Activated CD8-positive, alpha-beta T cell treated with anti-CD3 and anti-CD28 coated beads for 36 hours (primary cell): ENCODE data around the gene GJC3. TPM values are rescaled to one million over a fixed set of nuclear protein-coding genes. Genes with fewer than 3 reads are reported as not detected.
"Not testable (repeated sequence)": the region's sequence is repeated elsewhere in the genome, so short reads cannot be mapped to it uniquely, and the experiment has no call there.

Source experiments
- ATAC-seq: fragments of 200-7000 bp; cut with Tn5 transposase; one replicate; pipeline ENCODE4 v1.10.0; 2021; ENCODE audit warnings: mild to moderate bottlenecking, moderate library complexity
- CTCF ChIA-PET: fragments of 350-600 bp; sonication (Branson Sonifier 250); formaldehyde crosslinking; loops from one replicate; lab custom pipeline; 2021; ENCODE audit warnings: antibody characterized with exemption; lab: Charles Lee
- POLR2A ChIA-PET: fragments of 350-600 bp; sonication (Branson Sonifier 250); formaldehyde crosslinking; loops from one replicate; lab custom pipeline; 2021; ENCODE audit warnings: antibody characterized with exemption; lab: Charles Lee
- DNase-seq: peaks from one replicate; pipeline ENCODE4 v3.0.0-alpha.2; 2020
- H3K27ac Mint-ChIP-seq: one replicate; pipeline ENCODE4 v1.8.0; 2021; ENCODE audit warnings: mild to moderate bottlenecking, mixed read lengths
- H3K27me3 Mint-ChIP-seq: one replicate; pipeline ENCODE4 v1.8.0; 2021; ENCODE audit warnings: mixed read lengths
- H3K36me3 Mint-ChIP-seq: one replicate; pipeline ENCODE4 v1.8.0; 2021; ENCODE audit warnings: low read depth, mixed read lengths
- H3K4me1 Mint-ChIP-seq: one replicate; pipeline ENCODE4 v1.8.0; 2021; ENCODE audit warnings: low read depth, mixed read lengths
- H3K4me3 Mint-ChIP-seq: one replicate; pipeline ENCODE4 v1.8.0; 2021; ENCODE audit warnings: mild to moderate bottlenecking, moderate library complexity, mixed read lengths
- H3K9me3 Mint-ChIP-seq: one replicate; pipeline ENCODE4 v1.8.0; 2021; ENCODE audit warnings: mixed read lengths
- CTCF ChIP-seq: fragments of 200-600 bp; IDR thresholded peaks from one replicate; pipeline ENCODE4 v1.8.0; 2022; ENCODE audit warnings: antibody characterized with exemption, mild to moderate bottlenecking
- intact Hi-C: fragments of 100-400 bp; cut with micrococcal nuclease; formaldehyde crosslinking; loops from one replicate; pipeline ENCODE4 v1.10.0; 2022
- total RNA-seq, 2 experiments: library from RNA; stranded (reverse); gene quantifications; one replicate each; pipeline ENCODE4 v1.2.3, GENCODE V29; 2021

The GJC3 gene
- total RNA-seq, 2 experiments from 2014 or later: 0.41 to 0.47 TPM

DNA sequence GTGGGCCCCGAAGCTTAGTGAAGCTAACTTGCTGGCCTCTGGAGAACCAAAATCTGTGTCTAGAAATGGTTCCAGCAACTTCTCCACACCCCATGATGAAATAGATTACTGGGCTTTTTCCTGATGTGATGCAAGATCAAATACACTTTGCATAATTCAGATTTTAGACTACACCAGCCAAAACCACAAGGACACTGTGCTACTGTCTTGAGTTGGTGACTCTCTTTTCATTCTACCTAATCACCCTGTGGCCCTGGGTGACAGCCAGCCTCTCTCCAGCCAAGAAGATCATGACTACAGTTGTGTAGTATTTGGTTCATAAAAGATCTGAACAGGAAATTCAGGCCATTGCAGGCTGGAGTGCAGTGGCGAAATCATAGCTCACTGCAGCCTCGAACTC is 24.2 kb upstream of the GJC3 start:
- Mint-ChIP-seq H3K27ac (no peak overlapping the region), H3K4me1 (peaks cover 8% of the 10 kb centered on the region), H3K4me3 (no peak overlapping the region), H3K27me3 (peaks cover 5% of the 10 kb centered on the region), H3K9me3 (peaks cover 11% of the 10 kb centered on the region), H3K36me3 (no peaks in the 10 kb centered on the region)
- intact Hi-C loops: no loop called here
- ChIA-PET CTCF (no interaction called here), POLR2A (interaction anchor here (0.6 kb wide), 1 partner anchor 58 kb away, joined by 3 read pairs; no protein-coding TSS in a partner anchor)
- ATAC-seq (peak; percentile 73), DNase-seq (peak; percentile 27)
- TF ChIP-seq CTCF: no peak

GRCh38 chr7:99952649-99953048 is 23.2 kb upstream of the GJC3 start:
- H3K27ac Mint-ChIP-seq, intact Hi-C loops, H3K4me1 Mint-ChIP-seq, DNase-seq, H3K36me3 Mint-ChIP-seq, POLR2A ChIA-PET, H3K4me3 Mint-ChIP-seq, ATAC-seq, H3K27me3 Mint-ChIP-seq: not testable (repeated sequence)
- CTCF ChIA-PET: interaction anchor here (1.5 kb wide), 1 partner anchor 27 kb away, joined by 3 read pairs; no protein-coding TSS in a partner anchor
- peaks cover 11% of the 10 kb centered on the region for H3K9me3 Mint-ChIP-seq

GRCh38 chr7:99950819-99951218 is 21.4 kb upstream of the GJC3 start:
- intact Hi-C loops, H3K4me3 Mint-ChIP-seq, POLR2A ChIA-PET, H3K4me1 Mint-ChIP-seq, H3K27me3 Mint-ChIP-seq, H3K36me3 Mint-ChIP-seq, H3K27ac Mint-ChIP-seq, DNase-seq, ATAC-seq: not testable (repeated sequence)
- CTCF ChIA-PET: interaction anchor here (0.6 to 1.7 kb wide), 6 partner anchors 9 to 68 kb away, joined by 3 to 6 read pairs (median 4); no protein-coding TSS in a partner anchor
- peaks cover 11% of the 10 kb centered on the region for H3K9me3 Mint-ChIP-seq

- ATAC-seq (no peak), DNase-seq (no peak)
- Mint-ChIP-seq H3K4me3 (no peak overlapping the region), H3K36me3 (no peaks in the 10 kb centered on the region), H3K4me1 (peaks cover 8% of the 10 kb centered on the region), H3K9me3 (peaks cover 11% of the 10 kb centered on the region), H3K27me3 (peaks cover 3% of the 10 kb centered on the region), H3K27ac (no peak overlapping the region)
- CTCF ChIA-PET: interaction anchor here (0.6 to 3.6 kb wide), 11 partner anchors 8 to 67 kb away, joined by 3 to 14 read pairs (median 5); partner anchors contain the start of gene GJC3
- intact Hi-C loops: no loop called here
- no peak for TF ChIP-seq CTCF
- POLR2A ChIA-PET: interaction anchor here (1.0 kb wide), 1 partner anchor 32 kb away, joined by 3 read pairs; no protein-coding TSS in a partner anchor
Measured at GRCh38 chr7:99949645-99950228, 20.3 kb upstream of the GJC3 start.

GRCh38 chr7:99947608-99948007 is 18.2 kb upstream of the GJC3 start:
- Mint-ChIP-seq H3K9me3 (peaks cover 11% of the 10 kb centered on the region), H3K27ac (no peak overlapping the region), H3K4me1 (peaks cover 11% of the 10 kb centered on the region), H3K27me3 (peaks cover 7% of the 10 kb centered on the region), H3K4me3 (no peak overlapping the region), H3K36me3 (no peaks in the 10 kb centered on the region)
- TF ChIP-seq CTCF: no peak
- POLR2A ChIA-PET: no interaction called here
- DNase-seq (no peak), ATAC-seq (no peak)
- intact Hi-C loops: no loop called here
- CTCF ChIA-PET: interaction anchor here (0.6 to 3.6 kb wide), 4 partner anchors 32 to 42 kb away, joined by 3 to 14 read pairs (median 6); no protein-coding TSS in a partner anchor
